AG09319 (cell line): Measurements from ENCODE around the gene TNFRSF18.
"Not testable (repeated sequence)": the region's sequence is repeated elsewhere in the genome, so short reads cannot be mapped to it uniquely, and the experiment has no call there.

ENCODE experiments used
- DNase-seq: peaks from one replicate; pipeline ENCODE4 v3.0.0-alpha.2; 2010; ENCODE audit warnings: low read depth; ENCODE audit errors: extremely low read depth
- TF ChIP-seq, protein P1 (sequence below): IDR thresholded peaks from 2 replicates; pipeline ENCODE4 v1.5.1; 2011; ENCODE audit warnings: low read depth, mild to moderate bottlenecking, inconsistent platforms, low read length, moderate library complexity

TNFRSF18 gene

DNA sequence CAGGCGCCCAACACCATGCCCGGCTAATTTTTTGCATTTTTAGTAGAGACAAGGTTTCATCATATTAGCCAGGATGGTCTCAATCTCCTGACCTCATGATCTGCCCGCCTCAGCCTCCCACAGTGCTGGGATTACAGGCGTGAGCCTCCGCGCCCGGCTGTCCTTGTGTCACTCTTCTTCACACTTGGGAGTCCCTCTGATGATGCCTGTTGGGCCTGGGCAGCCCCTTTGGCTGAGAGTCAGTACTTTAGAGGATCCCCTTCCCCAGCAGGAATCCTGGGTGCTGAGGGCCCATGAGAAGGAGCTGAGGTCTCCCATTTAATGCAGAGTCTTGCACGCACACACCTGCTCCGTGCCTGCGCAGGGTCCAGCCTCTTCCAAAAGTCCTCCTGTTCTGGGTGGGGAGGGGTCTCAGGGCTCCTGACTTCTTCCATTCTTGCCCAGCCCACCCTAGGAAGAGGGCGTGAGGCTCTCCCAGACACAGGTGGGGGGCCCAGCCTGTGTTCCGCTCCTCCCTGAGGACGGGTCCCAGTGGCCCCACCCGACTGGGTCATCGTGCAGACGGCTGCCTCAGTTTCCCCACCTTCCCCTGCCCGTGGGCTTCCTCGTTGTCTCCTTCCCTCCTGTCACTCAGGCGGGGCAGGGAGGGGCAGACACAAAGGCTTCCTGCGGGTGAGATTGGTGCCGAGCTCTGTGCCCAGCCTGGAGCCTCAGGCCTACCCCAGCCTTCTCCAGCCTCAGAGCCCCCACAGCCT lies 28.8 kb downstream of the TNFRSF18 start:
- TF ChIP-seq, protein P1, sequence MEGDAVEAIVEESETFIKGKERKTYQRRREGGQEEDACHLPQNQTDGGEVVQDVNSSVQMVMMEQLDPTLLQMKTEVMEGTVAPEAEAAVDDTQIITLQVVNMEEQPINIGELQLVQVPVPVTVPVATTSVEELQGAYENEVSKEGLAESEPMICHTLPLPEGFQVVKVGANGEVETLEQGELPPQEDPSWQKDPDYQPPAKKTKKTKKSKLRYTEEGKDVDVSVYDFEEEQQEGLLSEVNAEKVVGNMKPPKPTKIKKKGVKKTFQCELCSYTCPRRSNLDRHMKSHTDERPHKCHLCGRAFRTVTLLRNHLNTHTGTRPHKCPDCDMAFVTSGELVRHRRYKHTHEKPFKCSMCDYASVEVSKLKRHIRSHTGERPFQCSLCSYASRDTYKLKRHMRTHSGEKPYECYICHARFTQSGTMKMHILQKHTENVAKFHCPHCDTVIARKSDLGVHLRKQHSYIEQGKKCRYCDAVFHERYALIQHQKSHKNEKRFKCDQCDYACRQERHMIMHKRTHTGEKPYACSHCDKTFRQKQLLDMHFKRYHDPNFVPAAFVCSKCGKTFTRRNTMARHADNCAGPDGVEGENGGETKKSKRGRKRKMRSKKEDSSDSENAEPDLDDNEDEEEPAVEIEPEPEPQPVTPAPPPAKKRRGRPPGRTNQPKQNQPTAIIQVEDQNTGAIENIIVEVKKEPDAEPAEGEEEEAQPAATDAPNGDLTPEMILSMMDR = no peak
- DNase-seq = no peak

DNA sequence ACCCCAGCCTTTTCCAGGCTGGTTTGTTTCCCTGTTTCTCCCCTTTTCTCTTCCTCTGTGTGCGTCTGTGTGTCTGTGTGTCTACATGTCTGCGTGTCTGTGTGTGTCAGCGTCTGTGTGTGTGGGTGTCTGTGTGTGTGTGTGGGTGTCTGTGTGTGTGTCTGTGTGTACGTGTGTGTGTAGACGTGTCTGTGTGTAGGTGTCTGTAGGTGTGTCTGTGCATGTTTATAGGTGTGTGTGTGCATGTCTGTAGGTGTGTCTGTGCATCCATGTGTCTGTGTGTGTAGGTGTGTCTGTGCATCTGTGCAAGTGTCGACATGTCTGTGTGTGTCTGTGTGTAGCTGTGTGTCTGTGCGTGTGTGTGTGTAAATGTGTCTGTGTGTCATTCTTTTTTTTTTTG lies 29.5 kb downstream of the TNFRSF18 start:
- no peak for DNase-seq
- TF ChIP-seq, protein P1 = no peak

DNA sequence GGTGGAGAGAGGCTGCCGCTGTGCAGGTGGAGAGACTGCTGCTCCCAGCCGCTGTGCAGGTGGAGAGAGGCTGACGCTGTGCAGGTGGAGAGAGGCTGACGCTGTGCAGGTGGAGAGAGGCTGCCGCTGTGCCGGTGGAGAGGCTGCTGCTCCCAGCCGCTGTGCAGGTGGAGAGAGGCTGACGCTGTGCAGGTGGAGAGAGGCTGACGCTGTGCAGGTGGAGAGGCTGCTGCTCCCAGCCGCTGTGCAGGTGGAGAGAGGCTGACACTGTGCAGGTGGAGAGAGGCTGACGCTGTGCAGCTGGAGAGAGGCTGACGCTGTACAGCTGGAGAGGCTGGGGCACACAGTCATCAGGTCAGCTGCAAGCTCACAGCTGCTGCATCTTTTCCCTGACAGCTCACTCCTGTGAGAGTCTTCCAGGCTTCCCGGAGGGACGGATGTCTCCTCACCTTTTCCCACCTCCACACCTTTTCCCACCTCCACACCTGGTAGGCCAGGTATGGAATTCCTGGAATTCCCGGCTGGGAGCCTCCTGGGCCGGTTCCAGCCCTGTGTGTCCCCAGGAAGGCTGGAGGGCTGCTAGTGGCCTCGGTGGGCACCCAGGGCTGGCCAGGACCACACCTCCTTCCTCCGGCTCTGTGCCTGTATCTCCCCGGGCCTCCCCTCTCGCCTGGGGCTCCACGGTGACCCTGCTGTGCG lies 30.2 kb downstream of the TNFRSF18 start:
- not testable (repeated sequence) for DNase-seq

DNA sequence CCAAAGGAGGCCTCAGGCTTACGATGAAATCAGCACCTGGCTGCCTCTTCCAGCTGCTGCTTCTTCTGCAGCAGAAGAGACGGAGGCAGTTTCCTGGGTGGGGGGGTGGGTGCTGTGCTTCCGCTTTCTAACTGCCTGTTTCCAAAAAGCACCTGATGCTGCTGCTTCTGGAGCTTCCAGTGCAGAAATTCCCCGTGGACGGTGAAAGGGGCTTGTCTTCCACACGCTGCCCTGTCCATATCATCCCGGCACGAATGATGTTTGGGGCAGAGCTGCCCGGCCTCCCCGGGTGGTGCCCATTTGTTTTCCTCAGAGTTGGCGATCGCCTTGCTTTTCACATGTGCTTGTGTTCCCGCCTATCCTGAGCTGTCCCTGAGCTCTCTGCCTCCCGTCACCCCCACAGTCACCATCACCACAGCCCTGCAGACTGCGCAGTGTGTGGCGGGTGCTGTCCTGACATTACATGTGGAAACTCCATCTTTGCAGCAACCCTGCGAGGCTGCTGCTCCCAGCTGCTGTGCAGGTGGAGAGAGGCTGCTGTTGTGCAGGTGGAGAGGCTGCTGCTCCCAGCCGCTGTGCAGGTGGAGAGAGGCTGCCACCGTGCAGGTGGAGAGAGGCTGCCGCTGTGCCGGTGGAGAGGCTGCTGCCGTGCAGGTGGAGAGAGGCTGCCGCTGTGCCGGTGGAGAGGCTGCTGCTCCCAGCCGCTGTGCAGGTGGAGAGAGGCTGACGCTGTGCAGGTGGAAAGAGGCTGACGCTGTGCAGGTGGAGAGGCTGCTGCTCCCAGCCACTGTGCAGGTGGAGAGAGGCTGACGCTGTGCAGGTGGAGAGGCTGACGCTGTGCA lies 30.9 kb downstream of the TNFRSF18 start:
- TF ChIP-seq, protein P1 = no peak
- DNase-seq = no peak

DNA sequence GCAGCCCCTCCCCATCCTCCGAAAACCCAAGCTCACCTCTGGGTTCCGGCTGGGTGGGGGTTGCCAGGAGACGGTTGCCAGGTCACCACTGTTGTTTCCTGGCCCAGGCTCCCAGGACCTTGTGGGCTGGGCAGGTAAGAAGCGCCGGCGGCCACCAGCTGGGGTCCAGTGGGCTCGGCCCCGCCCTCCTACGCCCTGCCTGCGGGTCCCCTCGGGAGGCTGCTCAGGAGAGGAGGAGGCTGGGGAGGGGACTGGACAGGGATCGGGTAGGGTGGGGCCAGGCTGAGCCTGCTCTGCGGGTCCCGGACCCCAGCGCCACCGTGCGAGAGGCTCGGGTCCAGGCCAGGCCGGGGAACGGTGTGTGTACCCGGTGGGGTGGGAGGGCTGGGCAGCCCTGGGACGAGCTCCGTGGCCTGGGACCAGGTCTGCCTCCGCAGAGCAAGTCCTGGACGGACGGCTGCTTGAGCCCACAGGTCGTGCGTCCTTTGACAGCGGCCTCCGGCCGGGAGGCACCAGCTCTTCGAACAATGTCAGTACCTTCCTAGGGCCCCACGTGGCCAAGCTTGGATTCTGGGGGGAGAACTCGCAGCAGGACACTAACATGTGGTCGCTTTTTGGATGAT lies 32.5 kb downstream of the TNFRSF18 start, which contains the start of gene TTLL10:
Gene TTLL10, plus strand, starts transcription at position 88 of the 623 bp plus-strand sequence. CDS start 5,336 bp downstream, outside the sequence.
- DNase-seq = no peak
- TF ChIP-seq, protein P1 = no peak

DNA sequence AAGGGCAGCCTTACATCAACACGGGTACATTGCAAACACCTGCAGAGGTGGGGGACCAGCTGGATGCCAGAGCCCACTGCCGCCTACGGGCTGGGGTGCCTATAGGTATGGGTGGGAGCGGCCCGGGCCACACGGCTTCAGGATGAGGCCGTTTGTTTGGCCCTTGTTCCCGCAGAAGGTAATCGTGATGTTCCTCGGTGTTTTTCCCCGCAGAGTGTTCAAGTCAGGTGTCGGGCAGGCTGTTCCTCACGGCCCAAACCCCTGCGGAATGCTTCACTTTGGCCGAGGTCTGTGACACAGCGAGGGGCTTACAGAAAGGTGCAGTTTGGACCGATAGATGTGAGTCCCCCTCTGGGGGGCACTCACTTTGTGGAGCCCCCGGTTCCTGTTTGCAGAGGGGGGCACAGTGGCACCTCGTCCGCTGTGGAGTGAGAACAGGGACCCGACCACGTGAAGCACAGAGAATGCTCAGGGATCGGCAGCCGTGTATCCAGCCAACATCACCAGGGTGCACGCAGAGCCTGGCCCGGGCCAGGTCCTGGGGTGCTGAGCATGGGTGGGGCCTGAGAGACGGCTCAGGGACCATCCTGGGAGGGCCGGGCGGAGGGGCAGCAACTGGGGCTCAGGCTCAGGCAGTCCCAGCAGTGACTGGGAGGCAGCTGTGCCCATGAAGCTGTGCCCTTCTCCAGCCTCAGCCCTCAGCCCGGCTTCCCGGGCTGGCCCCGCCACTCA lies 33.2 kb downstream of the TNFRSF18 start:
- TF ChIP-seq, protein P1 = no peak

More for the DNA sequence above, 33.2 kb downstream of the TNFRSF18 start:
- no peak for DNase-seq
